Islet precursor cell (in vitro differentiated cells): ENCODE results near the gene CFAP141.
"Not testable (repeated sequence)": the region's sequence is repeated elsewhere in the genome, so short reads cannot be mapped to it uniquely, and the experiment has no call there.

Experiments
- DNase-seq: peaks from one replicate; pipeline ENCODE4 v3.0.0-alpha.2; 2018

Gene CFAP141

DNA sequence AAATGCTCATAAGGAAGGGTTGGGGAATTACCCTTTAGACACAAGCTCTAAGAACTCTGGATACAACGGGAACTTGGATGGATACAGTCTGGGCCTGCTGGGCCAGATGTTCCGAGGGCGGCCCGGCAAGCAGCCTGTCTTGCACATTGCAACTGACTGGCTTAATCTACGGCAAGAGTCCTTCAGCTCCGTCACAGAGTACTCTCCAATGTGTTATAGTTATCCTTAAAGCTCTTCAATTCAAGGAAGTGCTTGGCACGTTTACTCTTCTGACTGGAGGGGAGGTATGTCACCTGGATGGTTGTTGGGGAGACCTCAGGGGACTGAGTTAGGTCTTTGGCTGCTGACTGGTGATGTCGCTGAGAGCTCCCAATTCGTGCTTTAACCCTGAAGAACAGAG, 1.1 kb upstream of the CFAP141 start:
- no peak for DNase-seq

DNA sequence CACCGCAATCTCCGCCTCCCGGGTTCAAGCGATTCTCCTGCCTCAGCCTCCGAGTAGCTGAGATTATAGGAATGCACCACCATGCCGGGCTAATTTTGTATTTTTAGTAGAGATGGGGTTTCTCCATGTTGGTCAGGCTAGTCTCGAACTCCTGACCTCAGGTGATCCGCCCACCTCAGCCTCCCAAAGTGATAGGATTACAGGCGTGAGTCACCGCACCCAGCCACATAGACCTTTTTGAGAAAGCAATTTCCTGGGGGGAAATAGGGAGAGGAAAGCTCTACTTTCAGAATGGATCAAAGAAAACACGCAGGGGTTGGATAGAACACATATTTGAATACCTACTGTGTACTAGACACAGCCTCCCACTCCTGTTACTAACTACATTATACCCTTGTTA, 355 bp downstream of the CFAP141 start:
- DNase-seq = not testable (repeated sequence)

DNA sequence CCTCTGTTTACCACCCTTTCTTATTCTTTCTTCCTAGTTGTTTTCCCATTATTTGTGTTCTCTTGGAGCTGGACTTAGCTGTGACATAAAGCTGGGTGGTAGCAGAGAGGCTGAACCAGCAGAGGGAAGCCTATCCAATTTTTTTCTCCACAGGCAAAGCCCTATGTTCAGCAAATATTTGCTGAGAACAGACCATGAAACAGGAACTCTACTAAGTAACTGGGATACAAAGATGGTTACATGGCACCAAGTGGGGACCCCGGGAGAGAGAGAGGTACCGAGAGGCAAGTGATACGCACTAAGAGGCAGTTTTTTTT, 6.6 kb downstream of the CFAP141 start:
- DNase-seq = no peak

DNA sequence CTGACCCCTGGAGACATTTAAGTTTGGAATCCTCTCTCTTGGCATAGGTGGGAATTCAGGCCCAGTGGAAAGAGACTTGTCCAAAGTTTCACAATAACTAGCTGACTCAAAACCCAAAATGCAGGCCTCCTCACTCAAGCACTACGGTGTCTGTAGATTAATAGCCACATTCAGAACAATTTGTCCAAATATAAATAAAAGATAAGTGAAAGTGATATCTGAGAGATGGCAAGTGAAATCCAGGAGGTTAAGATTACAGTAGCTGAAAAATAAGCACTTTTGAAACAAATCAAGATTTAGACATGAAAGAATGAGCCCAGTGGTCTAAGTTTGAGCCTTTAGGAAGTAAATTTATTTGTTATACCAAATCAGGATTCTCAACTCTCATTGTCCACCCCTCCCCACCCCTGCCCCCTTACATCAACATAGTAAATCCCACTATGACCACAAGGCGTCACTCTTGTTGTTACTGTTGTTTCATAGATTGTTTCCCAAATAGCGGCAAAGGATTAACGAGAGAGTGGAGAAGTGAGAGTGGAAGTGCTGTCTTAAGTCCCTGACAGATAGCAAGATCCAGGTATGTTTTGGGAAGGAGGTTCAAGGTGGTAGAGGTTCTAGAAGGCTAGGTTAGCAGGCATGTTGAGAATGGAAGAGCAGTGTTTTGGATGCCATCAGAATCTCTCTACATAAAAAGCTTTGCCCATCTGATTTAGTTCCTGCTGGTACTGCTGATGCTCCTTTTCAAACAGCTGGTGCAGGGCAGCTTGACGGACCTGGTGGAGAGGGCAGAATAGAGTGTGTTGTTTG, 7.2 kb downstream of the CFAP141 start:
- DNase-seq = peak; percentile 64

DNA sequence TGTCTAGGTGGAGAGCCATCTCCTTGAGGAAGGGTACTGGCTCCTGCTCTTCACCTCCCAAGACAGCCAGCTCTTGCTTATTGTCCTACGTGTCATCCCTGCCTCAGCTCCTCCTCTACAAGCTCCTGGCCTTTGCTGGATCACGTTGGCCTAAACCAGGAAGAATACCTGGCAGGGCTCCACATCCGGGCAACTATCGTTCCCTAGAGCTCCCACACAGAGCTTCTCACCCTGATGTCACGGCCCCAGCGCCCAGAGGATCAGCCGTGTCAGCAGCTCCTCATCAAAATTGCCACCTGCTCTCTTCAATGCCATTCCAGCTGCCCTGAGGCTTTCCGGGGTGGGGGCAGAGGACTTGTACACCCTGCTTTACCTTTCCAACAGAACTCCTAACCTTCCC, 12.3 kb downstream of the CFAP141 start:
- no peak for DNase-seq

- no peak for DNase-seq
These were observed 13.7 kb downstream of the CFAP141 start for GRCh38 chr1:154192476-154192875.

DNA sequence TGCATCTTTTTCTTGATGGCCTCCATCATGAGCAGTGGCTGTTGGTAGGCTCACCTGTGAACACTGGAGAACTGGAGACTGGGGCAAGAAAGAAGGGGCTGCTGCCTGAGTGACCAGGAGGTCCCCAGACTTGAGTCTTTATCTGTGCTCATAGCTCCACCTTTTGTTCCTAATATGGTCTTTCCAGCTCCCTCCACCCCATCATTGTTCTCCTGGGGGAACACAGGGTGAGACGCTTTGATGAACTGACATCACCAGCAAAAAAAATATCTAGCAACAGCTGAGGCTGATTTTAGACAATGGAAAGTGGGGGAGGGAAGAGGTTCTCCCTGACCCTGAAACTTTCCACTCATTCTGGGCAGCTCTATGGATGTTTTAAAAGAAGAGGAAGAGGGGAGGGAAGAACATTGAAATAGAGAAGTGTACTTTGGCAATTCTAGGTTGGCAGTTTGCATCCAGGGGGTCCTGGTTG, 14.1 kb downstream of the CFAP141 start, which contains the start of gene TPM3:
Gene TPM3, minus strand, starts transcription at position 111 of the 472 bp plus-strand sequence. Its CDS starts 82 bp downstream, at position 29.
- DNase-seq = no peak

DNA sequence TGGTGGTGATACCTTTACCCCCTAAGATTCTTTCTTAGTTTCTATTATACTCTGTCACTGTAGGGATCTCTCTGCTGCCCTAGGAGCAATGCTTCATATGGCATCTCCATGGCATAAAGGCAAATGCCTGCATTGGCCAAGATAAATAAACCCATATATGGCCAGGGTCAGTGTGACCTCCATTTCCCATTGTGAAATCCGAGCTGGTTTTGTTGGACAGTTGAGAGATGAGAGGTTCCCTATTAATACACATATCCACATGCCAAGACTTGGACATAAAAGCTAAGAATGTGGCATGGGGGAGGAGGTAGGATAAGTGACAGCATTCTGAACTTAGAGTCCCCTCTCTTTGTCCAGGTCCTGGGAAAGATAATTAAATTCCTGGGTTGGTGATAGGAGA, 15.6 kb downstream of the CFAP141 start:
- DNase-seq = no peak

- no peak for DNase-seq
These were observed 19.2 kb downstream of the CFAP141 start for GRCh38 chr1:154186852-154187501.

GRCh38 chr1:154186177-154186576, 20.0 kb downstream of the CFAP141 start:
- DNase-seq = peak; percentile 82

DNA sequence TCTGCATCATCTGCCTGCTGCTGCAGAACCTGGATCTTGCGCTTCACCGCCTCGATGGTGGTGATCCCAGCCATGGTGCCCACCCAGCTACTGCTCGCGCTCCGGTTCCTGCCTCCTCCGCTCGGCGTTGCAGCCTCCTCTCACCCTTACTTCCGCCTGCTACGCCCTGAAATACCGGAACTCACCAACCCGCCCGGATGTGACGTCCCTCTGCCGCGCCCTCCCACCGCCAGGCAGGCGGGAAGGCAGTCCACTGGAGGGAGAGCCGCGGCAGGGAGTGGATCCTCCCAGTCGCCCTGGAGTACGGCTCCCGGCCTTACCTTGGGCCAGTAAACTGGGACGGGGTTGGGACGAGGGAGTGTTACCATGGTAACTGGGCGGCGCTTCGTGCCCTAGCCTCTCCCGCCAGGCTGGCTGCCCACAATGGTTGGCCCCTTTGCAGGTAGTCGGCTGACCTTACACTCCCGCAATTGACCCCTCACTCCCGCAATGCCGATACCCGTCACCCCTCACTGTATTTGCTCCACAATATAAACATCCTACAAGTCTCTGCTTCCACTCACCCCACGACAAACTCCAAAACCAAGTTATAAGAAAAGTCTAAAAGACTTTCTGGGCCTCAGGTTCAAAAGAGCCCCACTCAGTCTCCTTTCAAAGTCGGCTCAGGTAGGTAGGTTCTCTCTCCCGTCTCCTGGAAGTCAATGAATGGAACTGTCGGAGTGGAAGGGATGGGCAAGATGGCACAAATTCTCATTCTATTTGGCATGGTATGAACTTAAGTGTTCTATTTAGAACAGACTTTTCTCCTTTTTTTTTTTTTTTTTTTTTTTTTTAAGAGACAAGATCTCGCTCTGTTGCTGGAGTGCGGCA, 22.9 kb downstream of the CFAP141 start:
- peak; percentile 100 for DNase-seq

GRCh38 chr1:154182344-154183045, 23.6 kb downstream of the CFAP141 start:
- DNase-seq = peak; percentile 77

DNA sequence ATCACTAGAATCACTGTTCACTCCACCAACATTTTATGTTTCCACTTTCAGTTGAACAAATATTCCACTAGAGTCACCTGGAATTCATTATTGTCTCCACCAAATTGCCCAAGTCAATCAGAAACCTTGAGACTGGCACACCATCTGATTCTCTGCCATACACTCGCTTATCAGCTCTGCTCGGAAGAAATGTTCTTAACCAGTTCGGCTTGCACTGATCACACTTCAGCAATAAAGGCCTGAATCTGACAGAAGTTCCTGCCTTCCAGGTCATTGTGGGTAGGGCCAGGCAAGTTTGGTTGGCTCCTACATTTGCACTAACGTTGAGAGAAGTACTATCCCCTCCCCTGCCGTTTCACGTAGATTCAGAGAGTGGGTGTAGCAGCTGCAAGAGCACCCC, 24.2 kb downstream of the CFAP141 start:
- DNase-seq = no peak

- DNase-seq = peak; percentile 71
These were observed 26.0 kb downstream of the CFAP141 start for GRCh38 chr1:154179946-154180687.

DNA sequence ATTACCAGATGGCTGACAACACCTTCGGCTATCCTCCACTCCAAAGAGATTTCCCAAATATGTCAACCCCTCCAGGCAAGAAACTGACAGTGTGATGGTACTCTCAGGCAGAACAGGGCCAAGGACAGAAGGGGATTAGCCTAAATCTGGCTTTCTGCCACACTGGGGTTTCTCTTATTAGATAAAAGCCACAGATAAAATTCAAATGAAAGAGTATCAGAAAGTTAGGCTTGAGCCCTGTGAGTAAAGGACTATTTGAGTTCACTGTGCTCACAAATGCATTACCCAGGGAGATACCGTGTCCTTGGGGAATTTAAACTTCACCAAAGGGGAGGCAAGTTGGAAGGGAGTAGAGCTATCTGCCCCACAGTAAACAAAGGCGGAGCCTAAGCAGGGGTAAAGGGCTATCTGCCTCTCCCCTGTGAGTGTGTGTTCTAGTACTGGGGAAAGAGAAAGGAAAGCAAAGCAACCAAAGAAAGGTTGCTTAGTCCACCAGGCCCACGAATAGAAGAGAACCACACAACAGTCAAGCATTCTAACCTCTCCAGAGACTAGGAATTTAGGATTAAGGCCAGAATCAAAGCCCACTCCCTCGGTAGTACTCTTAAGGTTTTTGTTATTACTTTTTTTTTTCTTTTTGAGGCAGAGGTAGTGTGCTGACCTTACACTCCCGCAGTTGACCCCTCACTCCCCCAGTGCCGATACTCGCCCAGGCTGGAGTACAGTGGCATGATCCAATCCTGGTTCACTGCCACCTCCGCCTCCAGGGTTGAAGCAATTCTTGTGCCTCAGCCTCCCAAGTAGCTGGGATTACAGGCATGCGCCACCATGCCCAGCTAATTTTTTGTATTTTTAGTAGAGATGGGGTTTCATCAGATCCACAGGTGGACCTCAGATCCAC, 27.0 kb downstream of the CFAP141 start:
- no peak for DNase-seq

DNA sequence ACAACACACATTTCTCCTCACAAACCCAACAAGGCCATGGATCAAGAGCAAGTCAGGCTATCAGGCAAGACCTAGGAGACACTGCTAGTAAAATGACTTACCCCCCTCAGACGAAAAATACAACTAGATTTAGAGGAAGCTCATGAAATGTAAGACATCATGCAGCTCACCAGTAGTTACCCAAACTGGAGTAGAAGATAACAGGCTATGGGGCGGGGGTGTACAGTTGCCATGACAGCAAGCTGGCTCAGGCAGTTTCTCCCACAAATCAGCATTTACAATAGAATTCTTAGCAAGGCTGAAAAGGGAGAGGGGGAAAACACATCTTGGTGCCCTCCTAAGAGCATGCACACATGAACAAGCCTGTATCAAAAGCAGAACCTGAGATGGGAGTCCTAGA, 28.1 kb downstream of the CFAP141 start:
- no peak for DNase-seq

- no peak for DNase-seq
These were observed 29.8 kb downstream of the CFAP141 start for GRCh38 chr1:154176337-154176736.

DNA sequence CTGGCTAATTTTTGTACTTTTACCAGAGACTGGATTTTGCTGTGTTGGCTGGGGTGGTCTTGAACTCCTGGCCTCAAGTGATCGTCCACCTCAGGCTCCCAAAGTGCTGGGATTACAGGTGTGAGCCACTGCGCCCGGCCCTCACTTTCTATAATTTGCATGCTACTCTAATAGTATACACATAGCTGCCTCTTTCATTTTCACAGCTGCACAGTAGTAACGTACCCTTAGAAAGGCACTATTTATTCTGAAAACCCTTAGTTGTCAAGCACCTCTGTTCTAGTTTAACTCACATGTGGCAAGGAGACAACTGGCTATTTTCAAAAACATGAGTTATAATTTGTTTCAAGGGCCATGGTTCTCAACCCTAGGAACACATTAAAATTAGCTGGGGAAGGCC, 31.5 kb downstream of the CFAP141 start:
- DNase-seq = no peak

GRCh38 chr1:154171880-154172279, 34.3 kb downstream of the CFAP141 start:
- DNase-seq = no peak

- DNase-seq = no peak
These were observed 34.9 kb downstream of the CFAP141 start for GRCh38 chr1:154171223-154171583.
